GM19035 (cell line): Measurements from ENCODE around the gene STAU1.

ENCODE experiments used
- ATAC-seq: cut with Tn5 transposase; IDR thresholded peaks from one replicate; pipeline ENCODE4 v1.9.1; 2021; ENCODE audit not compliant: unreplicated experiment

STAU1 gene

DNA sequence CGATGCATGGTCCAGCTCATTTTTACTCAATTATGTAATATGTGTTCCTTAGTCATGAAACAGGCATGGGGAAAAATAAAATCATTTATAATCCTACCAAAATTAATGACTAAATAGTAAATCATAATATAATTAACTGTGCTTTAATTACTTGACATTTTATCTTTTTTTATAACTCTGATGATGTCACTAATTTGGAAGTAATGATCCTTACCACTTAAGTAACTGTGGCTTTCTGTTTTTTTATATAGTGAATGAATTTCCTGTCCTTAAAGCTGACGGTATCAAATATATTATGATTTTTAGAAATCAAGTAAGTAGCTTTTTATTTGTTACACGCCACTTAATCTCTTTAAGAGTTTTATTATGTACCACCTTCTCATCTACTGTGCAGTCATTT lies 109.8 kb downstream of the STAU1 start:
- ATAC-seq, result no peak

DNA sequence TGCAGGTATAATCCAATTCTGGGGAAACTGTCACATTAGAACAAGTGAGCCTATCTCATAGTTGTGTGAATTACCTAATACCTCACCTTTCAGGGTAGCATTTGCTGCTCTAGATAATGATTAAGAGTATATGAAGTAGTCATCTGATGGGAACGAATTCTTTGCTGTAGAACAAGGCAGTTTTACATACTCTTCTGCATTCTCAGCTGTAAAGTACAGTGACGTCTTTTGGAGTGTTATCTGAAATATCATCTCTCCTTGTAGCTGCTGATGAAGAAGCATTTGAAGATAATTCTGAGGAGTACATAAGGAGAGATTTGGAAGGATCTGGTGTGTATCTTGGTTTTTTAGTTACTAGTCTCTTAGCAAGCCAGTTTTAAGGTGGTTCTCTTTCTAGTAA lies 113.6 kb downstream of the STAU1 start:
- ATAC-seq, result no peak
